ENCODE data around the gene WIPF3.

The WIPF3 gene

GRCh38 chr7:29917641-29918040 lies 111.3 kb downstream of the WIPF3 start:
- DNase-seq (ENCODE audit: low read depth): no peak
- TF ChIP-seq, protein P1, sequence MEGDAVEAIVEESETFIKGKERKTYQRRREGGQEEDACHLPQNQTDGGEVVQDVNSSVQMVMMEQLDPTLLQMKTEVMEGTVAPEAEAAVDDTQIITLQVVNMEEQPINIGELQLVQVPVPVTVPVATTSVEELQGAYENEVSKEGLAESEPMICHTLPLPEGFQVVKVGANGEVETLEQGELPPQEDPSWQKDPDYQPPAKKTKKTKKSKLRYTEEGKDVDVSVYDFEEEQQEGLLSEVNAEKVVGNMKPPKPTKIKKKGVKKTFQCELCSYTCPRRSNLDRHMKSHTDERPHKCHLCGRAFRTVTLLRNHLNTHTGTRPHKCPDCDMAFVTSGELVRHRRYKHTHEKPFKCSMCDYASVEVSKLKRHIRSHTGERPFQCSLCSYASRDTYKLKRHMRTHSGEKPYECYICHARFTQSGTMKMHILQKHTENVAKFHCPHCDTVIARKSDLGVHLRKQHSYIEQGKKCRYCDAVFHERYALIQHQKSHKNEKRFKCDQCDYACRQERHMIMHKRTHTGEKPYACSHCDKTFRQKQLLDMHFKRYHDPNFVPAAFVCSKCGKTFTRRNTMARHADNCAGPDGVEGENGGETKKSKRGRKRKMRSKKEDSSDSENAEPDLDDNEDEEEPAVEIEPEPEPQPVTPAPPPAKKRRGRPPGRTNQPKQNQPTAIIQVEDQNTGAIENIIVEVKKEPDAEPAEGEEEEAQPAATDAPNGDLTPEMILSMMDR (IDR thresholded peaks at IDR 0.05; ENCODE audit: insufficient read depth, low read depth, low read length, missing control alignments): no peak
- no peak overlapping the region for H3K4me3 ChIP-seq (ENCODE audit: low read length)

DNA sequence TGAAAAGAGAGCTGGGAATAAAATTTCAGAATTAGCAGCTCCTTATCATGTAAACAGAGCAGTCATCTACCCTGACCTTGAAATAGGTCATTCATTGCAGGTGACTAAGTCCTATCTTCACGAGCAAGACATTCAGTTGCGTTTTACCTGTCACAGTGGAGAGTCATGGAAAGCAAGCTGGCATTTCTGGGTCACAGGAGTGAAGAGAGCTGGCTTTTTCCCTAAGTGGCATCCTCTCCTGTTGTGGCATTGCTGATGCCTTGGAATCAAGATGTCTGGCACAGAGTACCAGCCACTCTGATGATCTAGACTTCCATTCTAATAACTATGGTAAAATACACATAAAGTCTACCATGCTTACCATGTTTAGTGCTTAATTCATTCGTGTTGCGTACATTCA lies 112.5 kb downstream of the WIPF3 start:
- no peak overlapping the region for H3K4me3 ChIP-seq (ENCODE audit: low read length)
- no peak for DNase-seq (ENCODE audit: low read depth)
- TF ChIP-seq, protein P1 (IDR thresholded peaks at IDR 0.05; ENCODE audit: insufficient read depth, low read depth, low read length, missing control alignments): no peak

DNA sequence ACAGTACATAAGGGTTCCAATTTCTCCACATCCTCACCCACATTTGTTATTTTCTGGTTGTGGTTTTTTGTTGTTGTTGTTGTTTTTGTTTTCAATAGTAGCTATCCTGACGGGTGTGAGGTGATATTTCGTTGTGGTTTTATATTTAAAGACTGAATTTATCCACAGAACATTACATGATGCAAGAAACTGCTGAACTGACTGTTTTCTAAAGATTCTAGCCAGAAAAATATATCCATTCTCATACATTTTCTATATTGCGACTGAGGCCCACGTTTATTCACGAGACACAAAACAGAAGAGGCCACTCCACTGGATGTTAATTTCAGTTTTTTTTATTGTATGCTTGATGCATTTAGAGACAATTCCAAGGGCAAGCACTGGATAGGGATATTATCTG lies 113.5 kb downstream of the WIPF3 start:
- TF ChIP-seq, protein P1 (IDR thresholded peaks at IDR 0.05; ENCODE audit: insufficient read depth, low read depth, low read length, missing control alignments): no peak
- no peak overlapping the region for H3K4me3 ChIP-seq (ENCODE audit: low read length)
- DNase-seq (ENCODE audit: low read depth): no peak

DNA sequence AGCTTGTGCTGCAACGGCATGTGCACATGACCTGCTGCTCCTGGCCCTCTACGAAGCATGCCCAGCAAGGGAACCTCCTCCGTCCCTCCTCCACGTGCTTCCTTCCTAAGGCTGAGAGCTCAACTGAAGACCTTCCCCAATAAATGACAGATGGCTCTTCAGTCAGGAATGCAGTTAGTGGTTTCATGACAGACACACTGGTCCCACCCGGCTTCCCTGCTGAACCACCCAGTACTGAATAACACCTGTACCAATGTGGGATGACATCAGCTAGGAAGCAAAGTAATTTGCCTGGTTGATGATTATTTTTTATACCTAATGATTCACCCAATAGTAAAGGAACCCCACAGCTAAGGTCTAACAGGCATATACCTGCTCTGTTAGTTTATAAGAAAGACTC lies 114.2 kb downstream of the WIPF3 start:
- DNase-seq (ENCODE audit: low read depth): peak; percentile 40
- TF ChIP-seq, protein P1 (IDR thresholded peaks at IDR 0.05; ENCODE audit: insufficient read depth, low read depth, low read length, missing control alignments): no peak
- no peak overlapping the region for H3K4me3 ChIP-seq (ENCODE audit: low read length)

DNA sequence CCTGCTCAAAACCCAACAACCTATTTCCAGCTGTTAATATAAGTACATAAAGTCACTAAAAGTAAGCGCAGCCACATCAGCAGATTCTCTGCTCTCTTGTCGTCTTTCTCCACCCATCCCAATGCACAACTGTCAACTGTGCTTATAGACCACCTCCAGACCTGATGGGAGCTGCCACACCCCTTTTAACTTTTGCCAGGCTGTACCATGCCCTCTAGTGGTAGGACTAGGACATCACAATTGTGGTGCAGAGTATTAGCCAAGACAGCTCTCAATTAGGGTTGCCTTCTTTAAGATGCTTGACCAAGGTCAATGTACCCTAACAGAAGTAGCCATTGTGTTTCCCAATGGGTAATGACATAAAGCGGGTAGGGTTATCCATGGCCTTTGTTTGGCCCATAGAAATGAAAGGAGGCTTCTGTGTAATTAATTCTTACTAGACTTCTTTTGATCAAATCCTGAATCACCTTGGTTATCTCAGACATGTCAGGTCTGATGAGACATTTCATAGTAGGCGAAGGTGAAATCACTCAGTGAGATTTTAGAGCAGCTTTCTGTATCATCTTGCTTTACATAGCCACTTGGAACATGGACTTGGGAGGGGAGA lies 115.2 kb downstream of the WIPF3 start:
- no peak overlapping the region for H3K4me3 ChIP-seq (ENCODE audit: low read length)
- TF ChIP-seq, protein P1 (IDR thresholded peaks at IDR 0.05; ENCODE audit: insufficient read depth, low read depth, low read length, missing control alignments): peak; percentile 97
- peak; percentile 74 for DNase-seq (ENCODE audit: low read depth)

- TF ChIP-seq, protein P1 (IDR thresholded peaks at IDR 0.05; ENCODE audit: insufficient read depth, low read depth, low read length, missing control alignments): no peak
- no peak for DNase-seq (ENCODE audit: low read depth)
- H3K4me3 ChIP-seq (ENCODE audit: low read length): no peak overlapping the region
These were observed 116.8 kb downstream of the WIPF3 start for GRCh38 chr7:29922921-29923700.
